HCT116 (cell line): ENCODE data around the gene EPG5. TPM values are rescaled to one million over a fixed set of nuclear protein-coding genes. Genes with fewer than 3 reads are reported as not detected.

Experiments used
- ATAC-seq: fragments of 200-7000 bp; cut with Tn5 transposase; 2 replicates; pipeline ENCODE4 v1.9.1; 2020; ENCODE audit warnings: mild to moderate bottlenecking, moderate library complexity
- BruUV-seq: library from RNA; stranded (reverse); fragments of 400-500 nt; replicated peaks from 2 replicates; lab custom pipeline; 2021; lab: Mats Ljungman, UMichigan
- CTCF ChIA-PET: fragments of 300-600 bp; sonication (Branson Sonifier 250); formaldehyde crosslinking; loops from one replicate; lab custom pipeline; 2021; ENCODE audit warnings: antibody characterized with exemption; lab: Charles Lee
- POLR2A ChIA-PET: fragments of 300-600, 350-600 bp; sonication (Branson Sonifier 250); formaldehyde crosslinking; loops from one replicate; lab custom pipeline; 2021; ENCODE audit warnings: antibody characterized with exemption; lab: Charles Lee
- RAD21 ChIA-PET, 2 experiments: fragments of 300-600 bp; sonication (Branson Sonifier 250); formaldehyde crosslinking; loops; one replicate each; lab custom pipeline; 2023; ENCODE audit warnings: low total read pairs in 2 of 2; ENCODE audit not compliant: uncharacterized antibody in 2 of 2, unreplicated experiment in 2 of 2, low non-redundant PET in 1 of 2; lab: Charles Lee
- DNase-seq: peaks from one replicate; pipeline ENCODE4 v3.0.0-alpha.2; 2010; ENCODE audit warnings: low read depth, low spot score
- H2AFZ ChIP-seq: fragments of 200-600 bp; shearing (Covaris generic), sonication (generic); 2 replicates; pipeline ENCODE4 v1.6.1; 2017; ENCODE audit warnings: low read depth, mixed run types, mixed read lengths, antibody characterized with exemption, low read length; ENCODE audit not compliant: poor library complexity, severe bottlenecking
- H3K27ac ChIP-seq: 2 replicates; pipeline ENCODE4 v1.5.1; 2012; ENCODE audit warnings: low read depth, low read length
- H3K27me3 ChIP-seq: fragments of 200-600 bp; sonication (generic); 2 replicates; pipeline ENCODE4 v1.6.1; 2016; ENCODE audit warnings: mixed run types, low read length, mixed read lengths; ENCODE audit not compliant: insufficient read depth
- H3K36me3 ChIP-seq, 2 experiments: fragments of 200-500 bp in 1 of 2; fragments of 200-600 bp in 1 of 2; sonication (Bioruptor generic) in 1 of 2; sonication (generic) in 1 of 2; 2 replicates each; pipeline versions ENCODE4 v1.5.1 to v1.6.1; 2014 to 2016; ENCODE audit warnings: low read length in 2 of 2, inconsistent platforms in 1 of 2, mixed read lengths in 1 of 2, mixed run types in 1 of 2; ENCODE audit not compliant: insufficient read depth in 2 of 2, control insufficient read depth in 1 of 2
- H3K4me1 ChIP-seq, 2 experiments: fragments of 200-600 bp in 1 of 2; sonication (generic) in 1 of 2; 2 replicates each; pipeline versions ENCODE4 v1.5.1 to v1.6.1; 2012 to 2017; ENCODE audit warnings: low read length in 2 of 2, inconsistent platforms in 1 of 2, mild to moderate bottlenecking in 1 of 2, mixed read lengths in 1 of 2, mixed run types in 1 of 2, moderate library complexity in 1 of 2; ENCODE audit not compliant: insufficient read depth in 2 of 2, control insufficient read depth in 1 of 2
- H3K4me2 ChIP-seq: fragments of 200-600 bp; sonication (generic); 2 replicates; pipeline ENCODE4 v1.6.1; 2017; ENCODE audit warnings: mixed run types, low read length, mixed read lengths
- H3K4me3 ChIP-seq, 2 experiments: fragments of 200-600 bp in 1 of 2; sonication (generic) in 1 of 2; replicated peaks in 1 of 2; 2 replicates each; pipeline ENCODE4 v1.5.1; 2011 to 2016; ENCODE audit warnings: low read length in 2 of 2, control low read depth in 1 of 2, low read depth in 1 of 2, mild to moderate bottlenecking in 1 of 2, mixed read lengths in 1 of 2, mixed run types in 1 of 2
- H3K79me2 ChIP-seq: fragments of 200-600 bp; sonication (generic); 2 replicates; pipeline ENCODE4 v1.6.1; 2017; ENCODE audit warnings: mild to moderate bottlenecking, mixed run types, low read length, moderate library complexity, mixed read lengths; ENCODE audit not compliant: insufficient read depth
- H3K9ac ChIP-seq: fragments of 200-600 bp; sonication (generic); 2 replicates; pipeline ENCODE4 v1.6.1; 2016; ENCODE audit warnings: low read length, mixed read lengths
- H3K9me2 ChIP-seq: fragments of 200-600 bp; sonication (generic), shearing (Covaris generic); 2 replicates; pipeline ENCODE4 v1.6.1; 2017; ENCODE audit warnings: mixed run types, mild to moderate bottlenecking, moderate library complexity; ENCODE audit not compliant: insufficient read depth
- H3K9me3 ChIP-seq, 2 experiments: fragments of 200-500 bp in 1 of 2; fragments of 200-600 bp in 1 of 2; sonication (Bioruptor generic) in 1 of 2; sonication (generic) in 1 of 2; 2 replicates each; pipeline ENCODE4 v1.6.1; 2014 to 2017; ENCODE audit warnings: low read length in 2 of 2, mixed read lengths in 2 of 2, inconsistent platforms in 1 of 2, low read depth in 1 of 2, mild to moderate bottlenecking in 1 of 2, mixed run types in 1 of 2, moderate library complexity in 1 of 2; ENCODE audit not compliant: control insufficient read depth in 1 of 2, insufficient read depth in 1 of 2
- H4K20me1 ChIP-seq: fragments of 200-600 bp; sonication (generic), shearing (Covaris generic); 2 replicates; pipeline ENCODE4 v1.6.1; 2017; ENCODE audit warnings: mixed run types, mild to moderate bottlenecking, moderate library complexity; ENCODE audit not compliant: insufficient read depth
- CBX3 ChIP-seq: IDR thresholded peaks from 2 replicates; pipeline ENCODE4 v1.6.1; 2012; ENCODE audit warnings: low read depth
- CEBPB ChIP-seq: IDR thresholded peaks from 2 replicates; pipeline ENCODE4 v1.6.1; 2012; ENCODE audit warnings: low read depth
- EGR1 ChIP-seq: IDR thresholded peaks from 2 replicates; pipeline ENCODE4 v1.6.1; 2012; ENCODE audit warnings: low read depth
- ELF1 ChIP-seq: IDR thresholded peaks from 2 replicates; pipeline ENCODE4 v1.6.1; 2012; ENCODE audit warnings: low read depth, borderline replicate concordance
- EZH2phosphoT487 ChIP-seq: fragments of 200-600 bp; IDR thresholded peaks from 2 replicates; pipeline ENCODE4 v1.6.1; 2018; ENCODE audit warnings: antibody characterized with exemption, borderline replicate concordance
- FOSL1 ChIP-seq: IDR thresholded peaks from 2 replicates; pipeline ENCODE4 v1.6.1; 2012; ENCODE audit warnings: low read depth
- JUND ChIP-seq: IDR thresholded peaks from 2 replicates; pipeline ENCODE4 v1.6.1; 2012
- POLR2A ChIP-seq: IDR thresholded peaks from 2 replicates; pipeline ENCODE4 v1.7.0; 2011; ENCODE audit warnings: borderline replicate concordance; ENCODE audit not compliant: insufficient read depth, insufficient read length; ENCODE audit errors: extremely low read depth
- SIN3A ChIP-seq: IDR thresholded peaks from 2 replicates; pipeline ENCODE4 v1.6.1; 2012; ENCODE audit warnings: low read depth
- TCF7L2 ChIP-seq: IDR thresholded peaks from 2 replicates; pipeline ENCODE4 v1.7.0; 2011; ENCODE audit warnings: borderline replicate concordance, inconsistent platforms; ENCODE audit not compliant: insufficient read depth, insufficient read length; ENCODE audit errors: extremely low read depth
- YY1 ChIP-seq: IDR thresholded peaks from 2 replicates; pipeline ENCODE4 v1.6.1; 2011; ENCODE audit warnings: low read length, low read depth, moderate library complexity, mild to moderate bottlenecking; ENCODE audit not compliant: insufficient replicate concordance; ENCODE audit errors: extremely low read depth
- ZFX ChIP-seq: fragments of 450-650 bp; IDR thresholded peaks from 2 replicates; pipeline ENCODE4 v1.6.1; 2017
- ZNF274 ChIP-seq: fragments of 200-500 bp; sonication (Bioruptor generic); IDR thresholded peaks from 2 replicates; pipeline ENCODE4 v1.6.1; 2014; ENCODE audit warnings: mild to moderate bottlenecking, low read depth, low read length, inconsistent platforms
- intact Hi-C: fragments of 100-400 bp; cut with micrococcal nuclease; formaldehyde crosslinking; loops from 2 replicates; pipeline ENCODE4 v1.10.0; 2022
- total RNA-seq: library from RNA; stranded (reverse); gene quantifications from one replicate; pipeline ENCODE4 v1.2.1, GENCODE V29; 2021; ENCODE audit not compliant: unreplicated experiment
- TF ChIP-seq, protein P1 (sequence below): IDR thresholded peaks from 2 replicates; pipeline ENCODE4 v1.6.1; 2012
- TF ChIP-seq, protein P2 (sequence below): IDR thresholded peaks from 2 replicates; pipeline ENCODE4 v1.6.1; 2012; ENCODE audit warnings: low read depth

The EPG5 gene
- total RNA-seq, 1 experiment from 2014 or later: 12.9 TPM

DNA sequence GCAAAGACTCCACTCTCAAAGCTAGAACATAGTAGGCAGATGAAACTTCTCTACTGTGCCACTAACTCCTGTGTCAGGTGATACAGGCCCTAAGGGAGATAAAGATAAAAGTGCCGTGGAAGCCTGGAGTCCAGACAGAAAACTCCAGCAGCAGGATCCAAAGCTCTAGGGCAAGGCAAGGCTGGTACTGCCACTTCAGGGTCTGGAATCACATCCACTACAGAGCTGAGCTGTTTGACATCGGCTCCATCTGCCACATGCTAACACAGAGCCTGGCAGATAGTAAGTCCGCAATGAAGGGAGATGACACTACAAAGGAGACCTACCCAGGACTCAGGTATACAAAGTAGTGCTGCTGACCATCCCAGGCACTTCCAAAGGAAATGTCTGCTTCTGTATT is 34.4 kb downstream of the EPG5 start:
- Histone ChIP-seq H3K9me3 (no peaks in the 10 kb centered on the region), H3K79me2 (no peaks in the 10 kb centered on the region), H2AFZ (no peak overlapping the region), H3K4me2 (no peak overlapping the region), H3K9me2 (no peaks in the 10 kb centered on the region), H3K36me3 (peaks cover 3 to 7% of the 10 kb centered on the region in 2 experiments; a peak in 1 of 4 replicates), H3K9ac (no peak overlapping the region), H3K27ac (no peak overlapping the region), H4K20me1 (no peaks in the 10 kb centered on the region), H3K4me1 (peaks cover 0 to 10% of the 10 kb centered on the region in 2 experiments; a peak in 2 of 4 replicates), H3K27me3 (no peaks in the 10 kb centered on the region), H3K4me3 (no peak overlapping the region)
- RAD21 ChIA-PET: no interaction called here
- DNase-seq: no peak
- no TSS peak for BruUV-seq
- ATAC-seq: no peak
- TF ChIP-seq CBX3: no peak
- no peak for TF ChIP-seq EGR1
- POLR2A ChIA-PET: interaction anchor here (1.5 kb wide), 1 partner anchor 21 kb away, joined by 3 read pairs; no protein-coding TSS in a partner anchor
- intact Hi-C loops: no loop called here
- CTCF ChIA-PET: interaction anchor here (1.0 to 1.8 kb wide), 2 partner anchors 23 to 141 kb away, joined by 3 to 4 read pairs; no protein-coding TSS in a partner anchor

DNA sequence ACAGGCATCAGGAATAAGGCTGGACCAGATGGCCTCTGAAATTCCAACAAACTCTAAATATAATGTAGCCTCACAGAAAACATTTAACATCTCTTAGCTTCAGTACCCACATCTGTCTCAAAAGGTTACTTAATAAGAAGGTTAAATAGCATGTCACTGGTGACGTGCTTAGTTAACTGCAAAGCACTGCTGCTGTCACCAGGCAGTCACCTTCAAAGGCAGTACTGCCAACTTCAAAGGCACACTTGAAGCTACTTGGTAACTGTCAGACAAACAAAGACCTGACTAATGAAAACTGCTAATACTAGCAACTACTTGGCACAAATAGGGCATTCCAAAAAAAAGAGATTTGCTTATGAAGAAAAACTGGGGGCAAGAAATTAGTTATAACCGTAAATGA is 36.2 kb downstream of the EPG5 start:
- intact Hi-C loops: no loop called here
- Histone ChIP-seq H4K20me1 (no peaks in the 10 kb centered on the region), H3K36me3 (peaks cover 3 to 7% of the 10 kb centered on the region in 2 experiments; a peak in 1 of 4 replicates), H3K9ac (no peak overlapping the region), H3K79me2 (no peaks in the 10 kb centered on the region), H3K4me2 (no peak overlapping the region), H2AFZ (no peak overlapping the region), H3K27ac (no peak overlapping the region), H3K27me3 (no peaks in the 10 kb centered on the region), H3K4me1 (peaks cover 0 to 6% of the 10 kb centered on the region in 2 experiments; a peak in 2 of 4 replicates), H3K9me2 (no peaks in the 10 kb centered on the region), H3K4me3 (no peak overlapping the region), H3K9me3 (no peaks in the 10 kb centered on the region)
- TF ChIP-seq CBX3: no peak
- no peak for TF ChIP-seq ZNF274
- TF ChIP-seq YY1: no peak
- TF ChIP-seq, protein P1, sequence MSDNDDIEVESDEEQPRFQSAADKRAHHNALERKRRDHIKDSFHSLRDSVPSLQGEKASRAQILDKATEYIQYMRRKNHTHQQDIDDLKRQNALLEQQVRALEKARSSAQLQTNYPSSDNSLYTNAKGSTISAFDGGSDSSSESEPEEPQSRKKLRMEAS: no peak
- TF ChIP-seq ELF1: no peak
- TF ChIP-seq FOSL1: no peak
- no peak for TF ChIP-seq ZFX
- no peak for TF ChIP-seq EZH2phosphoT487
- TF ChIP-seq TCF7L2: no peak
- TF ChIP-seq POLR2A: no peak
- no peak for TF ChIP-seq JUND
- no peak for TF ChIP-seq CEBPB
- TF ChIP-seq SIN3A: no peak
- TF ChIP-seq, protein P2, sequence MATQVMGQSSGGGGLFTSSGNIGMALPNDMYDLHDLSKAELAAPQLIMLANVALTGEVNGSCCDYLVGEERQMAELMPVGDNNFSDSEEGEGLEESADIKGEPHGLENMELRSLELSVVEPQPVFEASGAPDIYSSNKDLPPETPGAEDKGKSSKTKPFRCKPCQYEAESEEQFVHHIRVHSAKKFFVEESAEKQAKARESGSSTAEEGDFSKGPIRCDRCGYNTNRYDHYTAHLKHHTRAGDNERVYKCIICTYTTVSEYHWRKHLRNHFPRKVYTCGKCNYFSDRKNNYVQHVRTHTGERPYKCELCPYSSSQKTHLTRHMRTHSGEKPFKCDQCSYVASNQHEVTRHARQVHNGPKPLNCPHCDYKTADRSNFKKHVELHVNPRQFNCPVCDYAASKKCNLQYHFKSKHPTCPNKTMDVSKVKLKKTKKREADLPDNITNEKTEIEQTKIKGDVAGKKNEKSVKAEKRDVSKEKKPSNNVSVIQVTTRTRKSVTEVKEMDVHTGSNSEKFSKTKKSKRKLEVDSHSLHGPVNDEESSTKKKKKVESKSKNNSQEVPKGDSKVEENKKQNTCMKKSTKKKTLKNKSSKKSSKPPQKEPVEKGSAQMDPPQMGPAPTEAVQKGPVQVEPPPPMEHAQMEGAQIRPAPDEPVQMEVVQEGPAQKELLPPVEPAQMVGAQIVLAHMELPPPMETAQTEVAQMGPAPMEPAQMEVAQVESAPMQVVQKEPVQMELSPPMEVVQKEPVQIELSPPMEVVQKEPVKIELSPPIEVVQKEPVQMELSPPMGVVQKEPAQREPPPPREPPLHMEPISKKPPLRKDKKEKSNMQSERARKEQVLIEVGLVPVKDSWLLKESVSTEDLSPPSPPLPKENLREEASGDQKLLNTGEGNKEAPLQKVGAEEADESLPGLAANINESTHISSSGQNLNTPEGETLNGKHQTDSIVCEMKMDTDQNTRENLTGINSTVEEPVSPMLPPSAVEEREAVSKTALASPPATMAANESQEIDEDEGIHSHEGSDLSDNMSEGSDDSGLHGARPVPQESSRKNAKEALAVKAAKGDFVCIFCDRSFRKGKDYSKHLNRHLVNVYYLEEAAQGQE: no peak
- no peak for TF ChIP-seq EGR1
- ChIA-PET CTCF (no interaction called here), RAD21 (no interaction called here), POLR2A (no interaction called here)
- ATAC-seq (no peak), DNase-seq (no peak)
- BruUV-seq: no TSS peak
